Measurements from ENCODE around the gene EXOC6.

Gene EXOC6

GRCh38 chr10:92832998-92833650, 15.2 kb upstream of the EXOC6 start:
- Histone ChIP-seq H3K4me1 (ENCODE audit: control insufficient read depth in 1 of 2, insufficient read depth in 2 of 2, low read length in 2 of 2) (no peaks in the 10 kb centered on the region), H3K36me3 (ENCODE audit: control insufficient read depth in 1 of 2, insufficient read depth in 2 of 2, low read length in 2 of 2) (no peaks in the 10 kb centered on the region), H3K4me3 (ENCODE audit: low read depth in 1 of 2, low read length in 2 of 2) (no peak overlapping the region), H3K9me3 (ENCODE audit: control insufficient read depth in 1 of 2, low read length in 2 of 2) (no peaks in the 10 kb centered on the region), H3K27ac (ENCODE audit: low read depth, low read length) (no peak overlapping the region), H3K9ac (ENCODE audit: low read depth in 1 of 2, low read length in 2 of 2) (no peak overlapping the region), H3K27me3 (ENCODE audit: control insufficient read depth in 1 of 2, insufficient read depth in 2 of 2, low read length in 2 of 2) (no peaks in the 10 kb centered on the region)

- no peak overlapping the region for H3K4me3 ChIP-seq (ENCODE audit: low read depth in 1 of 2, low read length in 2 of 2)
- no peaks in the 10 kb centered on the region for H3K9me3 ChIP-seq (ENCODE audit: control insufficient read depth in 1 of 2, low read length in 2 of 2)
- no peak overlapping the region for H3K9ac ChIP-seq (ENCODE audit: low read depth in 1 of 2, low read length in 2 of 2)
- no peaks in the 10 kb centered on the region for H3K27me3 ChIP-seq (ENCODE audit: control insufficient read depth in 1 of 2, insufficient read depth in 2 of 2, low read length in 2 of 2)
- H3K36me3 ChIP-seq (ENCODE audit: control insufficient read depth in 1 of 2, insufficient read depth in 2 of 2, low read length in 2 of 2), result no peaks in the 10 kb centered on the region
- no peak overlapping the region for H3K27ac ChIP-seq (ENCODE audit: low read depth, low read length)
- H3K4me1 ChIP-seq (ENCODE audit: control insufficient read depth in 1 of 2, insufficient read depth in 2 of 2, low read length in 2 of 2), result no peaks in the 10 kb centered on the region
Observed at GRCh38 chr10:92834331-92834730, 14.0 kb upstream of the EXOC6 start.

- Histone ChIP-seq H3K4me3 (ENCODE audit: low read depth in 1 of 2, low read length in 2 of 2) (no peak overlapping the region), H3K9me3 (ENCODE audit: control insufficient read depth in 1 of 2, low read length in 2 of 2) (no peaks in the 10 kb centered on the region), H3K4me1 (ENCODE audit: control insufficient read depth in 1 of 2, insufficient read depth in 2 of 2, low read length in 2 of 2) (no peaks in the 10 kb centered on the region), H3K27me3 (ENCODE audit: control insufficient read depth in 1 of 2, insufficient read depth in 2 of 2, low read length in 2 of 2) (no peaks in the 10 kb centered on the region), H3K36me3 (ENCODE audit: control insufficient read depth in 1 of 2, insufficient read depth in 2 of 2, low read length in 2 of 2) (no peaks in the 10 kb centered on the region), H3K27ac (ENCODE audit: low read depth, low read length) (no peak overlapping the region), H3K9ac (ENCODE audit: low read depth in 1 of 2, low read length in 2 of 2) (no peak overlapping the region)
Observed at GRCh38 chr10:92834986-92835385, 13.3 kb upstream of the EXOC6 start.

GRCh38 chr10:92837456-92837855, 10.9 kb upstream of the EXOC6 start:
- H3K9me3 ChIP-seq (ENCODE audit: control insufficient read depth in 1 of 2, low read length in 2 of 2), result no peaks in the 10 kb centered on the region
- no peak overlapping the region for H3K27ac ChIP-seq (ENCODE audit: low read depth, low read length)
- no peaks in the 10 kb centered on the region for H3K27me3 ChIP-seq (ENCODE audit: control insufficient read depth in 1 of 2, insufficient read depth in 2 of 2, low read length in 2 of 2)
- no peaks in the 10 kb centered on the region for H3K4me1 ChIP-seq (ENCODE audit: control insufficient read depth in 1 of 2, insufficient read depth in 2 of 2, low read length in 2 of 2)
- H3K9ac ChIP-seq (ENCODE audit: low read depth in 1 of 2, low read length in 2 of 2), result no peak overlapping the region
- no peak overlapping the region for H3K4me3 ChIP-seq (ENCODE audit: low read depth in 1 of 2, low read length in 2 of 2)
- H3K36me3 ChIP-seq (ENCODE audit: control insufficient read depth in 1 of 2, insufficient read depth in 2 of 2, low read length in 2 of 2), result no peaks in the 10 kb centered on the region

- no peak overlapping the region for H3K9ac ChIP-seq (ENCODE audit: low read depth in 1 of 2, low read length in 2 of 2)
- no peak overlapping the region for H3K27ac ChIP-seq (ENCODE audit: low read depth, low read length)
- no peaks in the 10 kb centered on the region for H3K36me3 ChIP-seq (ENCODE audit: control insufficient read depth in 1 of 2, insufficient read depth in 2 of 2, low read length in 2 of 2)
- no peak overlapping the region for H3K4me3 ChIP-seq (ENCODE audit: low read depth in 1 of 2, low read length in 2 of 2)
- no peaks in the 10 kb centered on the region for H3K9me3 ChIP-seq (ENCODE audit: control insufficient read depth in 1 of 2, low read length in 2 of 2)
- H3K27me3 ChIP-seq (ENCODE audit: control insufficient read depth in 1 of 2, insufficient read depth in 2 of 2, low read length in 2 of 2), result no peaks in the 10 kb centered on the region
- H3K4me1 ChIP-seq (ENCODE audit: control insufficient read depth in 1 of 2, insufficient read depth in 2 of 2, low read length in 2 of 2), result no peaks in the 10 kb centered on the region
Observed at GRCh38 chr10:92839191-92840085, 8.9 kb upstream of the EXOC6 start.

- Histone ChIP-seq H3K27ac (ENCODE audit: low read depth, low read length) (no peak overlapping the region), H3K9me3 (ENCODE audit: control insufficient read depth in 1 of 2, low read length in 2 of 2) (no peaks in the 10 kb centered on the region), H3K9ac (ENCODE audit: low read depth in 1 of 2, low read length in 2 of 2) (no peak overlapping the region), H3K4me3 (ENCODE audit: low read depth in 1 of 2, low read length in 2 of 2) (no peak overlapping the region), H3K36me3 (ENCODE audit: control insufficient read depth in 1 of 2, insufficient read depth in 2 of 2, low read length in 2 of 2) (no peaks in the 10 kb centered on the region), H3K27me3 (ENCODE audit: control insufficient read depth in 1 of 2, insufficient read depth in 2 of 2, low read length in 2 of 2) (no peaks in the 10 kb centered on the region), H3K4me1 (ENCODE audit: control insufficient read depth in 1 of 2, insufficient read depth in 2 of 2, low read length in 2 of 2) (peaks cover 6 to 18% of the 10 kb centered on the region in 2 donors)
Observed at GRCh38 chr10:92844746-92845145, 3.6 kb upstream of the EXOC6 start.

GRCh38 chr10:92845921-92846320, 2.4 kb upstream of the EXOC6 start:
- no peak overlapping the region for H3K4me3 ChIP-seq (ENCODE audit: low read depth in 1 of 2, low read length in 2 of 2)
- no peaks in the 10 kb centered on the region for H3K36me3 ChIP-seq (ENCODE audit: control insufficient read depth in 1 of 2, insufficient read depth in 2 of 2, low read length in 2 of 2)
- no peak overlapping the region for H3K27ac ChIP-seq (ENCODE audit: low read depth, low read length)
- no peak overlapping the region for H3K9ac ChIP-seq (ENCODE audit: low read depth in 1 of 2, low read length in 2 of 2)
- H3K4me1 ChIP-seq (ENCODE audit: control insufficient read depth in 1 of 2, insufficient read depth in 2 of 2, low read length in 2 of 2), result peaks cover 8 to 21% of the 10 kb centered on the region in 2 donors
- no peaks in the 10 kb centered on the region for H3K27me3 ChIP-seq (ENCODE audit: control insufficient read depth in 1 of 2, insufficient read depth in 2 of 2, low read length in 2 of 2)
- no peaks in the 10 kb centered on the region for H3K9me3 ChIP-seq (ENCODE audit: control insufficient read depth in 1 of 2, low read length in 2 of 2)

- Histone ChIP-seq H3K36me3 (ENCODE audit: control insufficient read depth in 1 of 2, insufficient read depth in 2 of 2, low read length in 2 of 2) (no peaks in the 10 kb centered on the region), H3K27me3 (ENCODE audit: control insufficient read depth in 1 of 2, insufficient read depth in 2 of 2, low read length in 2 of 2) (no peaks in the 10 kb centered on the region), H3K9ac (ENCODE audit: low read depth in 1 of 2, low read length in 2 of 2) (no peak overlapping the region), H3K9me3 (ENCODE audit: control insufficient read depth in 1 of 2, low read length in 2 of 2) (no peaks in the 10 kb centered on the region), H3K4me1 (ENCODE audit: control insufficient read depth in 1 of 2, insufficient read depth in 2 of 2, low read length in 2 of 2) (peaks cover 8 to 21% of the 10 kb centered on the region in 2 donors), H3K27ac (ENCODE audit: low read depth, low read length) (no peak overlapping the region), H3K4me3 (ENCODE audit: low read depth in 1 of 2, low read length in 2 of 2) (no peak overlapping the region)
Observed at GRCh38 chr10:92846344-92846743, 2.0 kb upstream of the EXOC6 start.

- H3K9me3 ChIP-seq (ENCODE audit: control insufficient read depth in 1 of 2, low read length in 2 of 2), result no peaks in the 10 kb centered on the region
- H3K4me1 ChIP-seq (ENCODE audit: control insufficient read depth in 1 of 2, insufficient read depth in 2 of 2, low read length in 2 of 2), result peaks cover 8 to 21% of the 10 kb centered on the region in 2 donors
- no peak overlapping the region for H3K9ac ChIP-seq (ENCODE audit: low read depth in 1 of 2, low read length in 2 of 2)
- H3K36me3 ChIP-seq (ENCODE audit: control insufficient read depth in 1 of 2, insufficient read depth in 2 of 2, low read length in 2 of 2), result no peaks in the 10 kb centered on the region
- no peak overlapping the region for H3K4me3 ChIP-seq (ENCODE audit: low read depth in 1 of 2, low read length in 2 of 2)
- H3K27ac ChIP-seq (ENCODE audit: low read depth, low read length), result no peak overlapping the region
- no peaks in the 10 kb centered on the region for H3K27me3 ChIP-seq (ENCODE audit: control insufficient read depth in 1 of 2, insufficient read depth in 2 of 2, low read length in 2 of 2)
Observed at GRCh38 chr10:92846854-92847201, 1.5 kb upstream of the EXOC6 start.

GRCh38 chr10:92847202-92847864, 987 bp upstream of the EXOC6 start:
- peak overlapping the region in 1 of 2 donors; percentile 84 for H3K4me3 ChIP-seq (ENCODE audit: low read depth in 1 of 2, low read length in 2 of 2)
- H3K36me3 ChIP-seq (ENCODE audit: control insufficient read depth in 1 of 2, insufficient read depth in 2 of 2, low read length in 2 of 2), result no peaks in the 10 kb centered on the region
- no peaks in the 10 kb centered on the region for H3K9me3 ChIP-seq (ENCODE audit: control insufficient read depth in 1 of 2, low read length in 2 of 2)
- no peak overlapping the region for H3K27ac ChIP-seq (ENCODE audit: low read depth, low read length)
- H3K4me1 ChIP-seq (ENCODE audit: control insufficient read depth in 1 of 2, insufficient read depth in 2 of 2, low read length in 2 of 2), result peaks cover 8 to 21% of the 10 kb centered on the region in 2 donors
- H3K27me3 ChIP-seq (ENCODE audit: control insufficient read depth in 1 of 2, insufficient read depth in 2 of 2, low read length in 2 of 2), result no peaks in the 10 kb centered on the region
- H3K9ac ChIP-seq (ENCODE audit: low read depth in 1 of 2, low read length in 2 of 2), result no peak overlapping the region

Data from duodenal mucosa (tissue), 2 donors.